H9 (cell line): ENCODE data around the gene COQ8A. TPM values are rescaled to one million over a fixed set of nuclear protein-coding genes. Genes with fewer than 3 reads are reported as not detected.
A peak's percentile ranks its signal among the peaks of the same experiment; 100 is the strongest.

Source experiments
- DNase-seq: peaks from one replicate; pipeline ENCODE4 v3.0.0-alpha.2; 2017
- H2AFZ ChIP-seq: one replicate; pipeline ENCODE4 v1.6.1; 2013; ENCODE audit warnings: mild to moderate bottlenecking, low read length, control low read depth, moderate library complexity
- H2AK5ac ChIP-seq: 2 replicates; pipeline ENCODE4 v1.6.1; 2013; ENCODE audit warnings: low read length, control low read depth, mixed read lengths; ENCODE audit not compliant: insufficient read length
- H2BK120ac ChIP-seq: one replicate; pipeline ENCODE4 v1.6.1; 2013; ENCODE audit warnings: low read depth, mild to moderate bottlenecking, low read length, control low read depth, inconsistent platforms; ENCODE audit not compliant: poor library complexity, severe bottlenecking
- H2BK12ac ChIP-seq: 2 replicates; pipeline ENCODE4 v1.6.1; 2013; ENCODE audit warnings: low read length, control low read depth, mixed read lengths, low read depth; ENCODE audit not compliant: insufficient read length
- H2BK15ac ChIP-seq: 2 replicates; pipeline ENCODE4 v1.6.1; 2013; ENCODE audit warnings: low read depth, low read length, control low read depth
- H2BK20ac ChIP-seq: one replicate; pipeline ENCODE4 v1.6.1; 2013; ENCODE audit warnings: low read depth, mild to moderate bottlenecking, low read length, control low read depth, inconsistent platforms; ENCODE audit not compliant: poor library complexity, severe bottlenecking
- H2BK5ac ChIP-seq: 2 replicates; pipeline ENCODE4 v1.6.1; 2013; ENCODE audit warnings: low read length, control low read depth, mixed read lengths; ENCODE audit not compliant: insufficient read length
- H3K14ac ChIP-seq: 2 replicates; pipeline ENCODE4 v1.6.1; 2013; ENCODE audit warnings: low read length, control low read depth; ENCODE audit not compliant: insufficient read depth
- H3K18ac ChIP-seq: 2 replicates; pipeline ENCODE4 v1.6.1; 2013; ENCODE audit warnings: low read depth, mild to moderate bottlenecking, mixed read lengths, low read length, control low read depth; ENCODE audit not compliant: insufficient read length
- H3K23ac ChIP-seq: 2 replicates; pipeline ENCODE4 v1.6.1; 2013; ENCODE audit warnings: low read length, control low read depth, mixed read lengths, low read depth; ENCODE audit not compliant: insufficient read length
- H3K23me2 ChIP-seq: 2 replicates; pipeline ENCODE4 v1.6.1; 2013; ENCODE audit warnings: low read depth, mild to moderate bottlenecking, mixed read lengths, low read length, control low read depth; ENCODE audit not compliant: insufficient read length, poor library complexity, severe bottlenecking
- H3K27ac ChIP-seq: 2 replicates; pipeline ENCODE4 v1.5.1; 2013; ENCODE audit warnings: low read length, control low read depth, mixed read lengths, low read depth; ENCODE audit not compliant: insufficient read length
- H3K27me3 ChIP-seq: 2 replicates; pipeline ENCODE4 v1.6.1; 2013; ENCODE audit warnings: low read length, control low read depth, inconsistent platforms; ENCODE audit not compliant: insufficient read depth
- H3K4ac ChIP-seq: 2 replicates; pipeline ENCODE4 v1.6.1; 2013; ENCODE audit warnings: low read depth, mild to moderate bottlenecking, control low read depth, inconsistent platforms, low read length, moderate library complexity
- H3K4me1 ChIP-seq: 2 replicates; pipeline ENCODE4 v1.6.1; 2013; ENCODE audit warnings: low read length, control low read depth, inconsistent platforms; ENCODE audit not compliant: insufficient read depth
- H3K4me2 ChIP-seq: 2 replicates; pipeline ENCODE4 v1.6.1; 2013; ENCODE audit warnings: low read length, control low read depth, mixed read lengths; ENCODE audit not compliant: insufficient read length, insufficient read depth
- H3K56ac ChIP-seq: 2 replicates; pipeline ENCODE4 v1.6.1; 2013; ENCODE audit warnings: low read depth, mild to moderate bottlenecking, mixed read lengths, low read length, control low read depth; ENCODE audit not compliant: insufficient read length
- H3K79me1 ChIP-seq: 2 replicates; pipeline ENCODE4 v1.6.1; 2013; ENCODE audit warnings: low read depth, mild to moderate bottlenecking, moderate library complexity, low read length, control low read depth, inconsistent platforms; ENCODE audit not compliant: insufficient read depth, poor library complexity, severe bottlenecking
- H3K79me2 ChIP-seq: 2 replicates; pipeline ENCODE4 v1.6.1; 2013; ENCODE audit warnings: low read length, control low read depth, inconsistent platforms; ENCODE audit not compliant: insufficient read depth
- H3K9ac ChIP-seq: 2 replicates; pipeline ENCODE4 v1.6.1; 2013; ENCODE audit warnings: low read length, control low read depth, mixed read lengths; ENCODE audit not compliant: insufficient read length; ENCODE audit errors: extremely low read depth
- H3K9me3 ChIP-seq: one replicate; pipeline ENCODE4 v1.6.1; 2013; ENCODE audit warnings: low read depth, low read length, inconsistent platforms; ENCODE audit not compliant: control insufficient read depth
- H3T11ph ChIP-seq: one replicate; pipeline ENCODE4 v1.6.1; 2013; ENCODE audit warnings: mild to moderate bottlenecking, low read length, control low read depth, inconsistent platforms
- H4K20me1 ChIP-seq: one replicate; pipeline ENCODE4 v1.6.1; 2013; ENCODE audit not compliant: control insufficient read depth, insufficient read length, insufficient read depth
- H4K5ac ChIP-seq: 2 replicates; pipeline ENCODE4 v1.6.1; 2013; ENCODE audit warnings: low read depth, mild to moderate bottlenecking, mixed read lengths, low read length, control low read depth; ENCODE audit not compliant: insufficient read length
- H4K8ac ChIP-seq: replicated peaks from 2 replicates; pipeline ENCODE4 v1.6.1; 2013; ENCODE audit warnings: low read length, control low read depth, mixed read lengths, low read depth; ENCODE audit not compliant: insufficient read length
- H4K91ac ChIP-seq: 2 replicates; pipeline ENCODE4 v1.6.1; 2013; ENCODE audit warnings: low read depth, mild to moderate bottlenecking, moderate library complexity, mixed read lengths, low read length, control low read depth; ENCODE audit not compliant: insufficient read length
- H3K27ac Mint-ChIP-seq, 3 experiments: 2 replicates in 2 of 3; 3 replicates in 1 of 3; pipeline ENCODE4 v1.8.0; 2020 to 2021; ENCODE audit warnings: mixed read lengths in 3 of 3, mild to moderate bottlenecking in 1 of 3, moderate library complexity in 1 of 3
- H3K27me3 Mint-ChIP-seq: 2 replicates; pipeline ENCODE4 v1.8.0; 2021; ENCODE audit warnings: low read depth, mild to moderate bottlenecking, moderate library complexity, mixed read lengths
- H3K36me3 Mint-ChIP-seq, 3 experiments: 2 replicates in 2 of 3; 3 replicates in 1 of 3; pipeline ENCODE4 v1.8.0; 2020 to 2021; ENCODE audit warnings: low read depth in 3 of 3, mixed read lengths in 3 of 3; ENCODE audit not compliant: insufficient read depth in 1 of 3
- H3K4me1 Mint-ChIP-seq, 2 experiments: 2 replicates each; pipeline ENCODE4 v1.8.0; 2020; ENCODE audit warnings: mixed read lengths in 2 of 2
- H3K4me3 Mint-ChIP-seq, 2 experiments: 2 replicates in 1 of 2; 3 replicates in 1 of 2; pipeline ENCODE4 v1.8.0; 2020 to 2021; ENCODE audit warnings: mild to moderate bottlenecking in 2 of 2, mixed read lengths in 2 of 2, moderate library complexity in 1 of 2
- H3K9me3 Mint-ChIP-seq, 2 experiments: 2 replicates in 1 of 2; 3 replicates in 1 of 2; pipeline ENCODE4 v1.8.0; 2020; ENCODE audit warnings: mild to moderate bottlenecking in 2 of 2, mixed read lengths in 2 of 2, moderate library complexity in 1 of 2
- WGBS: extraction: QIAGEN DNeasy Blood & Tissue Kit; methylation state at CpG from one replicate; pipeline ENCODE4 v1.1.7; 2013; ENCODE audit warnings: missing lambda C conversion rate, low lambda C conversion rate, mixed read lengths; ENCODE audit not compliant: insufficient read length; ENCODE audit errors: extremely low coverage; 5-methylcytosine and 5-hydroxymethylcytosine counted together
- total RNA-seq: library from RNA; stranded (reverse); gene quantifications from 2 replicates; pipeline ENCODE4 v1.2.1, GENCODE V29; 2021
- TF ChIP-seq, protein P1 (sequence below): fragments of 200-600 bp; sonication (generic); conservative IDR thresholded peaks from 3 replicates; pipeline ENCODE4 v1.8.0; 2021; ENCODE audit warnings: antibody characterized with exemption, mild to moderate bottlenecking

Gene COQ8A
- total RNA-seq, 1 experiment from 2014 or later, result 26.0 TPM

DNA sequence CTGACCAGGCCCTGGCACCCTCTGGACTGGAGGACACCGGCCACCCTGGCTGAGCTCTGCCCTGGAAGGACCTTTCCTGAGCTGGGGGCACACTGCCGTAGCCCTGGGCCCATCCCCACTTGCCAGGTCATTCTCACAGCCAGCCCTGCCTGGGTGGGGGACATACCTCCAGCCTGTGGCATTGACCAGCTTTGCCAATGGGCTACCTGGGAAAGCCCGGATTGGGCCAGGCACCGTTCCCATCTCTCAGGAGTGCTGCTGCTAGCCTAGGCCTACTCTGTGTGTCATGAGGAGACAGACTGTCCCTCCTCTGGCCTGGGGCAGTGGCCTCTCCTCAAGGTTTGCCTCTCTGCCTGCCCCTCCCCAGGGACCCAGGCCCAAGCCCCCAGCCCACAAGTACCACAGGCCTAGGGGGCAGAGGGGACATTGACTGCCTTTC, 40.0 kb downstream of the COQ8A start:
- H3K56ac ChIP-seq, result no peak overlapping the region
- H2BK20ac ChIP-seq, result no peak overlapping the region
- no peak overlapping the region for H3K18ac ChIP-seq
- H2BK15ac ChIP-seq, result no peak overlapping the region
- H3K9me3 ChIP-seq, result no peaks in the 10 kb centered on the region
- Mint-ChIP-seq H3K27ac (no peak overlapping the region; a peak in 1 of 7 replicates), H3K4me3 (no peak overlapping the region), H3K36me3 (peaks cover 2 to 10% (median 3%) of the 10 kb centered on the region in 3 experiments; a peak in 4 of 7 replicates), H3K4me1 (no peaks in the 10 kb centered on the region; a peak in 1 of 4 replicates), H3K27me3 (no peaks in the 10 kb centered on the region), H3K9me3 (no peaks in the 10 kb centered on the region)
- H2BK5ac ChIP-seq, result no peak overlapping the region
- H3K27ac ChIP-seq, result no peak overlapping the region
- no peak overlapping the region for H4K8ac ChIP-seq
- WGBS, result no CpG with 5 or more reads among the region's 4 CpGs
- no peak overlapping the region for H2AFZ ChIP-seq
- no peak overlapping the region for H4K5ac ChIP-seq
- H2BK120ac ChIP-seq, result no peak overlapping the region
- no peak overlapping the region for H3K4ac ChIP-seq
- H4K91ac ChIP-seq, result no peak overlapping the region
- no peaks in the 10 kb centered on the region for H3K23me2 ChIP-seq
- H3K14ac ChIP-seq, result no peak overlapping the region; the same call in 1 of the 2 replicates
- no peak overlapping the region for H3K9ac ChIP-seq
- H3K27me3 ChIP-seq, result no peaks in the 10 kb centered on the region
- TF ChIP-seq, protein P1, sequence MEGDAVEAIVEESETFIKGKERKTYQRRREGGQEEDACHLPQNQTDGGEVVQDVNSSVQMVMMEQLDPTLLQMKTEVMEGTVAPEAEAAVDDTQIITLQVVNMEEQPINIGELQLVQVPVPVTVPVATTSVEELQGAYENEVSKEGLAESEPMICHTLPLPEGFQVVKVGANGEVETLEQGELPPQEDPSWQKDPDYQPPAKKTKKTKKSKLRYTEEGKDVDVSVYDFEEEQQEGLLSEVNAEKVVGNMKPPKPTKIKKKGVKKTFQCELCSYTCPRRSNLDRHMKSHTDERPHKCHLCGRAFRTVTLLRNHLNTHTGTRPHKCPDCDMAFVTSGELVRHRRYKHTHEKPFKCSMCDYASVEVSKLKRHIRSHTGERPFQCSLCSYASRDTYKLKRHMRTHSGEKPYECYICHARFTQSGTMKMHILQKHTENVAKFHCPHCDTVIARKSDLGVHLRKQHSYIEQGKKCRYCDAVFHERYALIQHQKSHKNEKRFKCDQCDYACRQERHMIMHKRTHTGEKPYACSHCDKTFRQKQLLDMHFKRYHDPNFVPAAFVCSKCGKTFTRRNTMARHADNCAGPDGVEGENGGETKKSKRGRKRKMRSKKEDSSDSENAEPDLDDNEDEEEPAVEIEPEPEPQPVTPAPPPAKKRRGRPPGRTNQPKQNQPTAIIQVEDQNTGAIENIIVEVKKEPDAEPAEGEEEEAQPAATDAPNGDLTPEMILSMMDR, result no peak
- no peak overlapping the region for H3K4me2 ChIP-seq
- DNase-seq, result peak; percentile 26
- H3K4me1 ChIP-seq, result no peaks in the 10 kb centered on the region
- no peaks in the 10 kb centered on the region for H3K79me1 ChIP-seq
- no peak overlapping the region for H2AK5ac ChIP-seq
- no peaks in the 10 kb centered on the region for H3K79me2 ChIP-seq
- no peaks in the 10 kb centered on the region for H4K20me1 ChIP-seq
- H3T11ph ChIP-seq, result no peak overlapping the region
- H2BK12ac ChIP-seq, result no peak overlapping the region
- H3K23ac ChIP-seq, result no peak overlapping the region
